H1 (cell line): ENCODE data around the gene SCAMP4. TPM values are rescaled to one million over a fixed set of nuclear protein-coding genes. Genes with fewer than 3 reads are reported as not detected.

ENCODE experiments used
- CTCF ChIA-PET: fragments of 300-600 bp; sonication (Branson Sonifier 250); formaldehyde crosslinking; loops from one replicate; lab custom pipeline; 2021; ENCODE audit not compliant: partially characterized antibody; lab: Charles Lee
- POLR2A ChIA-PET: fragments of 300-600 bp; sonication (Branson Sonifier 250); formaldehyde crosslinking; loops from one replicate; lab custom pipeline; 2021; ENCODE audit warnings: inconsistent platforms; ENCODE audit not compliant: partially characterized antibody; lab: Charles Lee
- DNase-seq, 2 experiments: peaks; one replicate each; pipeline versions ENCODE4 v3.0.0 to v3.0.0-alpha.2; 2010 to 2022; ENCODE audit warnings: low spot score in 2 of 2, low read depth in 1 of 2, mixed read lengths in 1 of 2
- FAIRE-seq: peaks from 2 replicates; lab custom pipeline; 2011; peaks lifted over from hg19 to GRCh38; lab: Jason Lieb, UNC
- H2AFZ ChIP-seq: 2 replicates; pipeline ENCODE4 v1.8.1; 2012; ENCODE audit warnings: low read length, inconsistent platforms
- H2AK5ac ChIP-seq: 2 replicates; pipeline ENCODE4 v1.6.1; 2013; ENCODE audit warnings: low read depth, low read length
- H2BK120ac ChIP-seq: replicated peaks from 2 replicates; pipeline ENCODE3; 2013; ENCODE audit warnings: low read depth, low read length, inconsistent platforms
- H2BK12ac ChIP-seq: 2 replicates; pipeline ENCODE4 v1.6.1; 2013; ENCODE audit warnings: low read depth, low read length
- H2BK15ac ChIP-seq: 2 replicates; pipeline ENCODE4 v1.6.1; 2013; ENCODE audit warnings: low read length
- H2BK20ac ChIP-seq: 2 replicates; pipeline ENCODE4 v1.6.1; 2013; ENCODE audit warnings: low read length
- H2BK5ac ChIP-seq: 2 replicates; pipeline ENCODE4 v1.6.1; 2013; ENCODE audit warnings: low read depth, low read length
- H3K14ac ChIP-seq: 2 replicates; pipeline ENCODE4 v1.6.1; 2013; ENCODE audit warnings: inconsistent platforms; ENCODE audit not compliant: insufficient read length
- H3K18ac ChIP-seq: 2 replicates; pipeline ENCODE4 v1.6.1; 2013; ENCODE audit warnings: low read length; ENCODE audit errors: extremely low read depth
- H3K23ac ChIP-seq: 2 replicates; pipeline ENCODE4 v1.6.1; 2013; ENCODE audit warnings: inconsistent platforms; ENCODE audit not compliant: insufficient read length
- H3K23me2 ChIP-seq: 2 replicates; pipeline ENCODE4 v1.6.1; 2013; ENCODE audit warnings: low read depth, low read length
- H3K27ac ChIP-seq: 2 replicates; pipeline ENCODE4 v1.6.1; 2011; ENCODE audit warnings: low read depth, low read length, inconsistent platforms
- H3K27me3 ChIP-seq, 4 experiments: replicated peaks in 1 of 4; 1 replicate in 1 of 4; 2 replicates in 3 of 4; pipeline versions ENCODE4 v1.6.1 to v1.8.1; 2011 to 2013; ENCODE audit warnings: low read length in 3 of 4, mild to moderate bottlenecking in 3 of 4, inconsistent platforms in 2 of 4, mixed read lengths in 2 of 4, moderate library complexity in 1 of 4; ENCODE audit not compliant: control insufficient read depth in 3 of 4, insufficient read depth in 3 of 4; ENCODE audit errors: extremely low read depth in 1 of 4
- H3K36me3 ChIP-seq, 4 experiments: 2 replicates each; pipeline versions ENCODE4 v1.6.1 to v1.8.1; 2011 to 2013; ENCODE audit warnings: mild to moderate bottlenecking in 4 of 4, low read length in 3 of 4, moderate library complexity in 2 of 4, control low read depth in 1 of 4, inconsistent platforms in 1 of 4; ENCODE audit not compliant: insufficient read depth in 4 of 4, control insufficient read depth in 2 of 4
- H3K4ac ChIP-seq: replicated peaks from 2 replicates; pipeline ENCODE3; 2013; ENCODE audit warnings: low read length, low read depth, mixed read lengths, inconsistent platforms; ENCODE audit not compliant: insufficient read length
- H3K4me1 ChIP-seq, 4 experiments: replicated peaks in 1 of 4; 1 replicate in 1 of 4; 2 replicates in 3 of 4; pipeline versions ENCODE4 v1.6.1 to v1.8.1; 2011 to 2013; ENCODE audit warnings: low read length in 3 of 4, inconsistent platforms in 2 of 4, mixed read lengths in 1 of 4; ENCODE audit not compliant: insufficient read depth in 4 of 4, control insufficient read depth in 3 of 4
- H3K4me2 ChIP-seq, 2 experiments: 2 replicates each; pipeline versions ENCODE4 v1.6.1 to v1.8.1; 2011 to 2013; ENCODE audit warnings: low read depth in 2 of 2, low read length in 2 of 2, control low read depth in 1 of 2, inconsistent platforms in 1 of 2, mild to moderate bottlenecking in 1 of 2; ENCODE audit not compliant: insufficient read depth in 1 of 2
- H3K4me3 ChIP-seq, 4 experiments: fragments of 200-600, 300-600 bp in 1 of 4; sonication (generic), shearing (Covaris generic), sonication (Bioruptor Twin) in 1 of 4; 2 replicates each; pipeline versions ENCODE4 v1.5.1 to v1.8.1; 2011 to 2016; ENCODE audit warnings: low read length in 4 of 4, low read depth in 3 of 4, control low read depth in 2 of 4, inconsistent platforms in 2 of 4, mild to moderate bottlenecking in 2 of 4, mixed read lengths in 1 of 4, moderate library complexity in 1 of 4; ENCODE audit not compliant: insufficient read depth in 2 of 4; ENCODE audit errors: extremely low read depth in 1 of 4
- H3K56ac ChIP-seq: replicated peaks from 2 replicates; pipeline ENCODE3; 2013; ENCODE audit warnings: low read depth, mild to moderate bottlenecking, mixed read lengths, low read length, inconsistent platforms; ENCODE audit not compliant: insufficient read length
- H3K79me1 ChIP-seq: 2 replicates; pipeline ENCODE4 v1.6.1; 2013; ENCODE audit warnings: low read depth, low read length, control low read depth
- H3K79me2 ChIP-seq, 2 experiments: 2 replicates each; pipeline versions ENCODE4 v1.6.1 to v1.8.1; 2012 to 2013; ENCODE audit warnings: low read length in 2 of 2, mild to moderate bottlenecking in 2 of 2, inconsistent platforms in 1 of 2; ENCODE audit not compliant: insufficient read depth in 2 of 2, control insufficient read depth in 1 of 2
- H3K9ac ChIP-seq, 4 experiments: replicated peaks in 1 of 4; 1 replicate in 1 of 4; 2 replicates in 3 of 4; pipeline versions ENCODE4 v1.6.1 to v1.8.1; 2011 to 2013; ENCODE audit warnings: low read depth in 3 of 4, low read length in 3 of 4, control low read depth in 2 of 4, mild to moderate bottlenecking in 2 of 4, moderate library complexity in 2 of 4, inconsistent platforms in 1 of 4; ENCODE audit errors: extremely low read depth in 1 of 4
- H3K9me3 ChIP-seq, 2 experiments: 2 replicates each; pipeline versions ENCODE4 v1.6.1 to v1.8.1; 2012 to 2013; ENCODE audit warnings: mild to moderate bottlenecking in 2 of 2, moderate library complexity in 2 of 2, control low read depth in 1 of 2, inconsistent platforms in 1 of 2, low read depth in 1 of 2, low read length in 1 of 2, mixed read lengths in 1 of 2; ENCODE audit not compliant: insufficient read depth in 2 of 2
- H4K20me1 ChIP-seq, 2 experiments: replicated peaks in 1 of 2; 2 replicates each; pipeline versions ENCODE3 to v1.8.1; 2011 to 2013; ENCODE audit warnings: inconsistent platforms in 2 of 2, low read length in 2 of 2, mild to moderate bottlenecking in 1 of 2; ENCODE audit not compliant: insufficient read depth in 2 of 2, control insufficient read depth in 1 of 2
- H4K5ac ChIP-seq: 2 replicates; pipeline ENCODE4 v1.6.1; 2013; ENCODE audit warnings: low read length, low read depth, mixed read lengths, inconsistent platforms; ENCODE audit not compliant: insufficient read length
- H4K8ac ChIP-seq: 2 replicates; pipeline ENCODE4 v1.8.0; 2013; ENCODE audit warnings: mild to moderate bottlenecking, moderate library complexity, low read length, inconsistent platforms; ENCODE audit not compliant: insufficient read depth; ENCODE audit errors: extremely low read depth
- H4K91ac ChIP-seq: replicated peaks from 2 replicates; pipeline ENCODE3; 2013; ENCODE audit warnings: low read length, mixed read lengths, inconsistent platforms; ENCODE audit not compliant: insufficient read length
- BACH1 ChIP-seq: IDR thresholded peaks from 2 replicates; pipeline ENCODE4 v1.6.1; 2012; ENCODE audit warnings: low read length, improper control_type of control experiment
- CEBPB ChIP-seq: IDR thresholded peaks from 2 replicates; pipeline ENCODE4 v1.6.1; 2012; ENCODE audit warnings: low read depth, low read length
- CTBP2 ChIP-seq: IDR thresholded peaks from 2 replicates; pipeline ENCODE4 v1.7.0; 2011; ENCODE audit warnings: borderline replicate concordance, mild to moderate bottlenecking, moderate library complexity, mixed read lengths, low read length; ENCODE audit not compliant: insufficient read depth, insufficient read length
- EP300 ChIP-seq, 2 experiments: IDR thresholded peaks; 1 replicate in 1 of 2; 2 replicates in 1 of 2; pipeline ENCODE4 v1.6.1; 2011 to 2012; ENCODE audit warnings: low read depth in 2 of 2, low read length in 2 of 2, mild to moderate bottlenecking in 2 of 2, borderline replicate concordance in 1 of 2, inconsistent platforms in 1 of 2, moderate library complexity in 1 of 2
- NANOG ChIP-seq: IDR thresholded peaks from 2 replicates; pipeline ENCODE4 v1.6.1; 2011; ENCODE audit warnings: low read length, low read depth, mild to moderate bottlenecking, inconsistent platforms; ENCODE audit not compliant: insufficient read depth, poor library complexity, severe bottlenecking
- NRF1 ChIP-seq: IDR thresholded peaks from 2 replicates; pipeline ENCODE4 v1.6.1; 2011; ENCODE audit warnings: mild to moderate bottlenecking, low read depth, low read length, improper control_type of control experiment
- POLR2AphosphoS5 ChIP-seq: IDR thresholded peaks from 2 replicates; pipeline ENCODE4 v1.6.1; 2011; ENCODE audit warnings: low read depth, low read length
- SIN3A ChIP-seq, 2 experiments: IDR thresholded peaks in 1 of 2; conservative IDR thresholded peaks in 1 of 2; 2 replicates each; pipeline ENCODE4 v1.6.1; 2011 to 2012; ENCODE audit warnings: low read length in 2 of 2, improper control_type of control experiment in 1 of 2, low read depth in 1 of 2, mild to moderate bottlenecking in 1 of 2
- SP2 ChIP-seq: IDR thresholded peaks from 2 replicates; pipeline ENCODE4 v1.6.1; 2012; ENCODE audit warnings: mild to moderate bottlenecking, low read length, inconsistent platforms
- SP4 ChIP-seq: IDR thresholded peaks from 2 replicates; pipeline ENCODE4 v1.6.1; 2012; ENCODE audit warnings: low read length, inconsistent platforms
- SRF ChIP-seq: IDR thresholded peaks from 2 replicates; pipeline ENCODE4 v1.6.1; 2011; ENCODE audit warnings: mild to moderate bottlenecking, low read depth, low read length, moderate library complexity
- TEAD4 ChIP-seq: IDR thresholded peaks from 2 replicates; pipeline ENCODE4 v1.6.1; 2012; ENCODE audit warnings: low read depth, low read length, inconsistent platforms, mixed read lengths
- ZNF274 ChIP-seq: IDR thresholded peaks from 2 replicates; pipeline ENCODE4 v1.7.0; 2012; ENCODE audit warnings: low read length, borderline replicate concordance; ENCODE audit errors: extremely low read depth
- WGBS, 2 experiments: shearing (Covaris generic) in 1 of 2; methylation state at CpG; one replicate each; pipeline versions ENCODE4 v1.1.6 to v1.1.7; 2013 to 2015; ENCODE audit warnings: low lambda C conversion rate in 2 of 2, mixed read lengths in 2 of 2, inconsistent platforms in 1 of 2, low coverage in 1 of 2, missing lambda C conversion rate in 1 of 2; ENCODE audit not compliant: insufficient replicate concordance in 2 of 2, insufficient coverage in 1 of 2, insufficient read length in 1 of 2; ENCODE audit errors: extremely low coverage in 1 of 2, missing lambda C conversion rate in 1 of 2; 5-methylcytosine and 5-hydroxymethylcytosine counted together
- polyA plus RNA-seq, 7 experiments: library from polyadenylated mRNA; depleted of rRNA in 3 of 7; stranded (reverse) in 5 of 7; unstranded in 2 of 7; fragments of >200 nt in 5 of 7; fragments of 200-250 nt in 2 of 7; gene quantifications; 1 replicate in 5 of 7; 2 replicates in 1 of 7; 4 replicates in 1 of 7; pipeline versions ENCODE4 v1.2.1 to v1.2.3, GENCODE V29; 2011 to 2013; ENCODE audit warnings: missing spikeins in 2 of 7, mixed read lengths in 2 of 7
- total RNA-seq: library from RNA; stranded (reverse); fragmentation: NEBNext Ultra II Directional; extraction: Animal tissue kit (Norgen Biotek cat#: 25700); gene quantifications from 2 replicates; pipeline ENCODE4 v1.2.1, GENCODE V29; 2021
- TF ChIP-seq, protein P1 (sequence below): IDR thresholded peaks from 2 replicates; pipeline ENCODE4 v1.6.1; 2012; ENCODE audit warnings: inconsistent platforms

SCAMP4 gene
- total and polyA plus RNA-seq, 2 of the 8 experiments (the other 6 are each of a cell fraction or from before 2014, with no cell fraction given) = 17.1 to 61.4 TPM

DNA sequence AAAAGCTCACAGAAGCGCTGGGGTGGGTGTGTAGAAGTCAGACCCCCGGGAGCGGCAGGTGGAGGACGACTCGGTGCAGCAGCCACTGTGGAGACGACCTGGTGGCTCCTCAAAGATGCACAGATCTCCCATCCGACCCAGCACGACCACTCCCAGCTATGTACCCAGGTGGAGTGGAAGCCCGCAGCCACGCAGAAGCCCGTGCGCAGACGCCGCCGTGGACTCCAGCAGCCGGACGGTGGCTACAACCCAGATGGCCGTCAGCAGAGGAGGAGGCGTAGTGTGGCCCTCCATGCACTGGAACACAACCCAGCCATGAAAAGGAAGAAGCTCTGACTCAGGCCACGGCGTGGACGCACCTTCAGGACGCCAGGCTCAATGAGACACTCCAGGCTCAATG lies 57.5 kb downstream of the SCAMP4 start:
- no peaks in the 10 kb centered on the region; a peak in 1 of 7 replicates for H3K4me1 ChIP-seq
- H2BK120ac ChIP-seq = no peak overlapping the region
- CTCF ChIA-PET = interaction anchor here (0.7 to 2.1 kb wide), 5 partner anchors 14 to 125 kb away, joined by 3 to 7 read pairs (median 3); no protein-coding TSS in a partner anchor
- H3K36me3 ChIP-seq = peaks cover 0 to 4% (median 2%) of the 10 kb centered on the region in 4 experiments; a peak in 3 of 8 replicates
- H3K18ac ChIP-seq = no peak overlapping the region
- no peaks in the 10 kb centered on the region for H3K23me2 ChIP-seq
- H3K79me2 ChIP-seq = peaks cover 8 to 59% of the 10 kb centered on the region in 2 experiments; a peak in 3 of 4 replicates
- no peak overlapping the region for H3K14ac ChIP-seq
- no peak for DNase-seq
- H2BK20ac ChIP-seq = no peak overlapping the region
- H2AK5ac ChIP-seq = no peak overlapping the region
- no peak overlapping the region for H3K4me3 ChIP-seq
- no peak overlapping the region for H2AFZ ChIP-seq
- H3K27ac ChIP-seq = no peak overlapping the region
- H4K20me1 ChIP-seq = peaks cover 14 to 38% of the 10 kb centered on the region in 2 experiments
- WGBS, 2 experiments = 95% methylated on average over 23 of the region's 23 CpGs; no CpG with 5 or more reads in 1 of the 2 experiments
- FAIRE-seq = no peak
- no peak overlapping the region for H2BK12ac ChIP-seq
- POLR2A ChIA-PET = no interaction called here
- peak overlapping the region; percentile 68; the same call in 1 of the 2 replicates for H4K8ac ChIP-seq
- H2BK15ac ChIP-seq = no peak overlapping the region
- H3K4me2 ChIP-seq = no peak overlapping the region
- H3K4ac ChIP-seq = no peak overlapping the region
- no peak overlapping the region for H2BK5ac ChIP-seq
- H3K9me3 ChIP-seq = no peaks in the 10 kb centered on the region
- no peak overlapping the region for H4K91ac ChIP-seq
- H3K23ac ChIP-seq = no peak overlapping the region
- peaks cover 13% of the 10 kb centered on the region; the same call in 1 of the 2 replicates for H3K79me1 ChIP-seq
- H3K9ac ChIP-seq = no peak overlapping the region
- no peak overlapping the region for H3K56ac ChIP-seq
- H4K5ac ChIP-seq = no peak overlapping the region
- no peaks in the 10 kb centered on the region for H3K27me3 ChIP-seq
- no peak for TF ChIP-seq NRF1
- no peak for TF ChIP-seq TEAD4
- no peak for TF ChIP-seq POLR2AphosphoS5
- TF ChIP-seq CEBPB = no peak
- no peak for TF ChIP-seq SIN3A (conservative IDR thresholded peaks at IDR 0.05 in 1 of 2, IDR thresholded peaks at IDR 0.05 in 1 of 2; ENCODE audit: low read depth in 1 of 2, low read length in 2 of 2)
- no peak for TF ChIP-seq CTBP2
- TF ChIP-seq ZNF274 = no peak
- TF ChIP-seq, protein P1, sequence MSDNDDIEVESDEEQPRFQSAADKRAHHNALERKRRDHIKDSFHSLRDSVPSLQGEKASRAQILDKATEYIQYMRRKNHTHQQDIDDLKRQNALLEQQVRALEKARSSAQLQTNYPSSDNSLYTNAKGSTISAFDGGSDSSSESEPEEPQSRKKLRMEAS = no peak
- TF ChIP-seq BACH1 = no peak
- no peak for TF ChIP-seq SP2
- TF ChIP-seq EP300 (IDR thresholded peaks at IDR 0.05; ENCODE audit: borderline replicate concordance in 1 of 2, low read depth in 2 of 2, low read length in 2 of 2) = no peak
- no peak for TF ChIP-seq SRF
- TF ChIP-seq NANOG = no peak
- TF ChIP-seq SP4 = no peak
